ENCODE results near the gene EPDR1.

GRCh38 chr7:37977243-37977642 lies 56.8 kb downstream of the EPDR1 start:
- TF ChIP-seq CTCF (optimal IDR thresholded peaks at IDR 0.05 in 1 of 3, IDR thresholded peaks at IDR 0.05 in 1 of 3, conservative IDR thresholded peaks at IDR 0.05 in 1 of 3; ENCODE audit: extremely low read depth in 1 of 3, insufficient read depth in 2 of 3, low read length in 3 of 3) (no peak), EZH2 (IDR thresholded peaks at IDR 0.05; ENCODE audit: low read length) (no peak)
